HG02610 (cell line): ENCODE data around the gene NEU3.
"Not testable (repeated sequence)": the region's sequence is repeated elsewhere in the genome, so short reads cannot be mapped to it uniquely, and the experiment has no call there.

Experiments used
- ATAC-seq: cut with Tn5 transposase; IDR thresholded peaks from one replicate; pipeline ENCODE4 v1.9.1; 2021; ENCODE audit warnings: mild to moderate bottlenecking, moderate library complexity; ENCODE audit not compliant: unreplicated experiment

Gene NEU3, protein sequence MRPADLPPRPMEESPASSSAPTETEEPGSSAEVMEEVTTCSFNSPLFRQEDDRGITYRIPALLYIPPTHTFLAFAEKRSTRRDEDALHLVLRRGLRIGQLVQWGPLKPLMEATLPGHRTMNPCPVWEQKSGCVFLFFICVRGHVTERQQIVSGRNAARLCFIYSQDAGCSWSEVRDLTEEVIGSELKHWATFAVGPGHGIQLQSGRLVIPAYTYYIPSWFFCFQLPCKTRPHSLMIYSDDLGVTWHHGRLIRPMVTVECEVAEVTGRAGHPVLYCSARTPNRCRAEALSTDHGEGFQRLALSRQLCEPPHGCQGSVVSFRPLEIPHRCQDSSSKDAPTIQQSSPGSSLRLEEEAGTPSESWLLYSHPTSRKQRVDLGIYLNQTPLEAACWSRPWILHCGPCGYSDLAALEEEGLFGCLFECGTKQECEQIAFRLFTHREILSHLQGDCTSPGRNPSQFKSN

DNA sequence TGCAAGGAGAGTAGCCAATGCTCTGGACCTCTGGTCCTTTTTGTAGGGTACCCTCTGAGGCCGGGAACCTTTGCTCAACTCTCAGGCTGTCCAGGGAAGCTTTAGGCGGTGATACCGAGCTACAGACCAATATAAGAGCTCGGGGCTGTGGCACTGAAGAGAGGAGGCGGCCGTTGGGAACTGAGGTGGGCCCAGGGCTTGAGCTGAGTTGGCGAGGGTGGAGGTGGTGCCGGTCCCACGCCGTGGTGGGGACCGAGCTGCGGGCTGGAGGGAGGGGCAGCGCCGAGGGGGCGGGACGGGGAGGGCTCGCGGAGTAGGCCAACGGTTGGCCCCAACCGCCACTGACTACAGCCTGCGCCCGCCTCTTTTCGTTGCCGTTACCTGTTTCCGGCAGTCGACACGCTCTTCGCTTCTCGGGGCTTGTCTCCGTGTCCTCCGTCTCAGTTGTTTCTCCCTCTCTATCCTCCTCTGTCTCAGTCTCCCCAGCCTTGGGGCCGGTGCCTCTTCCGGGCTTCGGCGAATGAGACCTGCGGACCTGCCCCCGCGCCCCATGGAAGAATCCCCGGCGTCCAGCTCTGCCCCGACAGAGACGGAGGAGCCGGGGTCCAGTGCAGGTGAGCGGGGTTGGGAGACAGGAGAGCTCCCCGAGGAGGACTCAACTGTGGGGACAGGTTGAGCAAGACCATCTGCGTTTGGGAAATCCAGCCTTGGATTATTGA is at the start of gene NEU3:
TSS of gene NEU3 (plus strand) at position 393 of the 719 bp plus-strand sequence. CDS start at position 521, 128 bp downstream.
- ATAC-seq = peak; percentile 92

DNA sequence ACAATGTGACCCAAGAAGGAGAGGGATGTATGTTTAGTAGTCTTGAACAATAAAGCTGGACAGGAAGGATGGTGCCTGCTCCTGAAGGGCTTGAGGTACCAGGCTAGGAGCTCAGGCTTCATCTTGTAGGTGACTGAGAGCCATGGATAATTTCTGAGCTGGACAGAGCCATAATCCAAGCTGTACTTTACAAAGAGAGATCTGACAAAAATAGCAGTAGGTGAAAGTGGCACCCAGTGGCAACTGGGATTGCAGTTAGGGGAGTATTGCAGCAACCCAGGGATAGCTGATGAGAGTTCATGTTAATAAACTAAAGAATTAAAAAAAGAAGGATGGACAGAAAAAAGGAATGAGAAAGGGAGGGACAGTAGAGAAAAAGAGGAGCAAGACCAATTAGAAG is 47.2 kb upstream of the NEU3 start:
- no peak for ATAC-seq

DNA sequence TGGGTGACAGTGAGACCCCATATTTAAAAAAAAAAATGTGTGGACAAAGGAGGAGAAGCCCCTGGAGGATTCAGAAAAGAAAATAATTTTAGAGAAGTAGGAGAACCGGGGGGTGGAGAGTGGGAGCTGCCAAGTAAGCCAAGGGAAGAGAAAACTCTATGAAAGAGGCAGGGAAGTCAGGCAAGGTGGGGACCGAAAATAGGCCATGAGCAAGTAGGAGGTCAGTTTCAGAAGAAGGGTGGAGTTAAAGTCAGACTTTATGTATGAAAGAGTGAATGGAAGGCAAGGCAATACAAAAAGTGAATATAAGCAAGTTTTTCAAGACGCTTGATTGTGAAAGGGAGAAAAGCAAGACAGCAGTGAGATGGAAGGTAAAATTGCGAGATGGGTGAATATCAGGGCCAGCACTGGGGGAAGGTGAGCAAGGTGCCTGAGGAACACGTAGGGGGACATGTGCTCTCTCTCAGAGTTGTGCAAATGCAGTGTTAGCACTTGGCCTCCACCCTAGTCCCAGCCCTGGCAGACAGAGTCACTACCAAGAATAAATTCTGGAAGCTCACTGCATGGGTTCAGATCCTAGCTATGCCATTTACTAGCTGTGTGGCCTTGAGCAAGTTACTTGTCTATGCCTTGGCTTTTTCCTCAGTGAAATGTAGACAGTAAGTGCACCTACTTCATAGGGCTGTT is 46.5 kb upstream of the NEU3 start:
- no peak for ATAC-seq

DNA sequence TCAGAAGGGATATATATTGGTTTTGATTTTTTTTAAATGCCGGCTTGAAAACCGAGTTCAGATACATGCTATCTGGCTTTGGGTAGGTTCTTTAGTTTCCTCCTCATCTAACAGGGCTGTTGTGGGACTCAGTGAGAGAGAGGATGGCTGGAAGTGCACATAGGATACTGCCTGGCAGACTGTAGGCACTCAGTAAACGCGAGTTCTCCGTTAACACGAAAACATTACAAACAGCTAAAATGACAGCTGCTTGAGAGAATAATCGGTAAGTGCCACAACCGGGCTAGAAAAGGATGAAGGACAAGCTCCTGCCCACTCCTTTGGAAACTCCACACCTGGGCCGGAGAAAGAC is 40.2 kb upstream of the NEU3 start:
- ATAC-seq = peak; percentile 3

DNA sequence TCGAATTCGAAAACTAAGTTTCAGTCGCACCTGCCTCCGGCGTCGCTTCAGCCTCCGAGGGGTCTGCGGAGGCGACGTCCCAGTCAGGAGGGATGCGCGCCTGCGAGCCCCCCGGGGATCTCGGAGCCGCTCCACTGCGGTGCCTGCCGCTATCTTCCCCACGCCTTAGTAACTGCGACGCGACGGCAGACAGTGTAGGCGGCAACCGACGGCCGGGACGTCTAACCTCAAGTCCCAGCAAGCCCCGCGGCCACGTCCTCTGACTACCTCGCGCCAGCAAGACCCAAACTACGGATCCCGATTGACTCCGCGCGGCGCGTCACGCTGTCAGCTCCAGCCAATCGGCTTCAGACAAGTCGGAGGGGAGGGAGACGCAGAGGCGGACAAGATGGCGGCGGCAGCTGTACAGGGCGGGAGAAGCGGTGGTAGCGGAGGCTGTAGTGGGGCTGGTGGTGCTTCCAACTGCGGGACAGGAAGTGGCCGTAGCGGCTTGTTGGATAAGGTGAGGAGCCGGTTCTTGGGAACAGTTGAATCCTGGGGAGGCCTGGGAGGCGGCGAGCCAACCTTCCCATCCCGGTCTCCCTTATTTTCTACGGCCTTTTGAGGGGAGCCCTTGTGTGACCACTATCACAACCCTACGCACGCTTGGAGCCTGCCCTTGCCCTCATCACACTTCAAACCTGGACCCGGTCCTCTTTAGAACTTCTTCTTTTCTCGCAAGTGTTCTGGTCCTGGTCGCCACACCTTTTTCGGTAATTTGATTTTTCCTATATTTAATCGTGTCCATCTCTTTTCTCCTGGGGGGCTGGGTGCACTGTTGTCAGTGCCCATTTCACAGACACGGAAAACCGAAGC is 39.6 kb upstream of the NEU3 start, which contains the start of the genes SPCS2 and XRRA1:
TSS of gene SPCS2 (plus strand) at position 369 of the 855 bp plus-strand sequence. CDS start at position 389, 20 bp downstream.
TSS of gene XRRA1 (minus strand) at position 194 of the 855 bp plus-strand sequence. CDS start 8,213 bp downstream, outside the sequence.
- ATAC-seq = peak; percentile 92

DNA sequence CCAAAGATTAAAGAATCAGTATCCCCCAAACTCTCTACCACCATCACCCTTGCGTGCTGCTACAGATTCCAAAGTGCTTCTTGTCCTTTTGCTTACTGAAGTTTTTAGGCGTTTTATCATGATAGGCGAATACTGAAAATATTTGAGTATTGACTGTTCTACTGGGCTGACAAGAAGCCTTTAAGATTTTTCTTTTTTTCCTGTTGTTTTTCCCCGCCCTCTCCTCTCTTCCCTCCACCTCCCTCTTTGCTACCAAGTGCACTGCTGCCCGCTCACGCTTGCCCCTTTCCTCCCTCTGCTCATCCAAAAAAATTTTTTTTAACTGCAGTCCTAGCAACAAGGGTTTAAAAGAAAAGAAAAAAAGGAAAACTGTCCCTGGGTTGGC is 39.0 kb upstream of the NEU3 start:
- no peak for ATAC-seq

DNA sequence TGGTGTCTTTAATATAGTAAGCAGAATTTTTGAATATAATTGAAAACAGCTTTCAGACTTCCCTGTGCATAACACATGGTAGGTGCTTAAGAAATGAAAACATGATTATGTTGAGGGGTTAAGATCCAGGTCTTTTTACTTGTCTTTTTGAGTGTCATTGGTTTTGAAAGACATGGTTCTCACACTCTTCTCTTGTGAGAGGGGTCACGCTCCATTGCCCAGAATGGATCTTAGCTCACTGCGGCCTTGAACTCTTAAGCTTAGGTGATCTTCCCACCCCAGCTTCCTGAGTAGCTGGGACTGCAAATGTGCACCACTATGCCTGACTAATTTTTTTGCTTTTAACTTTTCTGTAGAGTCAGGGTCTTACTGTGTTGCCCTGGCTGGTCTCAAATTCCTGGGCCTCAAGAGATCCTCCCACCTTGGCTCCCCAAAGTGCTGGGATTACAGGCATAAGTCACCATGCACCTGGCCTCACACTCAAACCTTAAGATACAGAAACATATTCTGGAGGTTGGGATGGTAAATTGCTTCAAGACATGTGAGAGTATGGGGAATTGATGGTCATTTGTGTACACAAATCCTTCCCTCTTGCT is 38.3 kb upstream of the NEU3 start:
- ATAC-seq = no peak

DNA sequence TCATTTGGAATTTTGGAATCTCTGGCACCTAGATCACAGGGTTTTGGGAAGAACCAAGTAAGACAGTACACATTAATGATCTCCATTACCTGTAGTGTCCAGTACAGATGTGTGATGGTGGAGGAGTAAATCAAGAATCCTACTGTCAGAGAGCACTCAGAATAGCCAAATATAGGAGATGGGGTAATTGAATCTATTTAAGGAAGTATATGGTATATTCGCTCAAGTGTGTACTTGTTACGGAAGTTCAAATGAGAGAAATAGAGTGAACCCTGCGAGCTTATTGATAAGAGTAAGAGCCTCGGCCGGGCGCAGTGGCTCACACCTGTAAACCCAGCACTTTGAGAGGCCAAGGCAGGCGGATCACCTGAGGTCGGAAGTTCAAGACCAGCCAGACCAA is 37.5 kb upstream of the NEU3 start:
- no peak for ATAC-seq

DNA sequence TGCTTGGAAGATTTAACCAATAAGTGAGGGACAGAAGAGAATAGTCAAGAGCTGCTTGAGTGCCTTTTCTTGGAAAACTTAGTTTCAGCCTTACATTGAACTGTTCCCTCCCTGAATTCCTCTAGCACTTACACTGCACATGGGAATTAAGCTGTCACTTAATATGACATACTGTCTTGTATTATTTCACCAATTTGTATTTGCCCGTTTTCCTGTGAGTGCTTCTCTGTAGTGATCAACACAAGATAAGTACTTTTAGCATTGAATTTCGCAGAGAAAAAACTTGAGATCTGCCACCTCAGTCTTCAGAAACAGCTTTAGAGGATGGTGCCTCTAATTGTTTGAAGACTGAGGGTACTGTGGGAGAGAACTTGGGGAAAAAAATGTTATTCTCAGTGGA is 36.0 kb upstream of the NEU3 start:
- no peak for ATAC-seq

DNA sequence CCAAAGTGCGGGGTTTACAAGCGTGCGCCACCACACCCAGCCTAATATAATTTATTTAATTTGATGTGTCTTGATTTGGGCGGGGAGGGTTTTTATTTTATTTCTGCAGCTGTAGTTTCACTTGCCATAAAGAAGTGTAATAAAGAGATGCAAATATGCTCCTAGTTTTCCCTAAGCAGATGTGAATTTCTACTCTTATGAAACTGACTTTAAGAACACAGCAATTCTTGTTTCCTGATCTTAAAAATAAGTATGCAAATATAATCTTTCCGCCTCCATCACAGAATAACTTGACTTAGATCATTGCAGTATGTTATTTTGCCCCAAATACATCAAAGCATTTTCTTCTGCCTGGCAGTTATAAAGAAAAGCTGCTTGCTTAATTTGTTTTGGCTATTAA is 35.3 kb upstream of the NEU3 start:
- no peak for ATAC-seq

DNA sequence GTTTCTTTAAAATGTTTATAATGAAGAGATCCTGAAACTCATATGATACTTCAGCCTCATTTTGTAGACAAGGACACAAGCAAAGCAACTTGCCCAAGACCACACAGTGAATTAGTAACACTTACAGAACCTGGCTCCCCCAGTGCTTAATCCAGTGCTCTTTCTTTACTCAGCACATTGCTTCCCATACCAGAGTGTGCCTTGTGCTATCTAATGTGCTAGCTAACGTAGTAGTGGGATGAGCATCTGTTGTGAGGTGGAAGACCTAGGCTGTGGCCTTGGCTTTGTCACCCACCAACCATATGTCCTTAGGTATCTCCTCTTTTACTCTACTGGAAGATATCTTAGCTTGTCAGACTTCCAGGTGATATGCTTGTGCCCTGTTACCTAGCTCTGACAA is 34.5 kb upstream of the NEU3 start:
- ATAC-seq = no peak

DNA sequence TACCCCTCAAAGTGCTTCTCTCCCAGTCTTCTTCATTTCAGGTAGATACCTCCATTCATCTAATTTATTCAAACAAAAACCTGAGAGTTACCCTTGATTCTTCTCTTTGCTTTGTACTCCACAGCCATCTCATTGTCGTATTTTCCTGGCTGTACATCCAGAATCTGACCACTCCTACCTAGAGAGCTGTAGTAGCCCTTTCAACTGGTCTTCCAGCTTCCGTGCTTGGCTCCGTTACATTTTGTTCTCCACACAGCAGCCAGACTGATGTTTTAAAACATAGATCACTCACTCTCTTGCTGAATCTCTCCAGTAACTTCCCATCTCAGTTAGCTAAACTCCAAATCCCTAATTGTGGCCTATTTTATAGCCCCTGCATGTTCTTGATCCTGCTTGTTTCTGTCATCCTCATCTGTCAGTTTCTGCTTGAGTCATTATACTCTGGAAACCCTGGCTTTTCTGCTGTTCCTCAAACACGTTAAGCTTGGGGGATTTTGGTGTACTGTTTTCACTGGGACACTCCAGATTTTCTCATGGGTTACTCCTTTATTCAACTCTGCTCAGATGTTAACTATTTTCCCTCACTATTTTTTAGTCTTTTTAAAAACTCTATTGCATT is 32.2 kb upstream of the NEU3 start:
- ATAC-seq = no peak

DNA sequence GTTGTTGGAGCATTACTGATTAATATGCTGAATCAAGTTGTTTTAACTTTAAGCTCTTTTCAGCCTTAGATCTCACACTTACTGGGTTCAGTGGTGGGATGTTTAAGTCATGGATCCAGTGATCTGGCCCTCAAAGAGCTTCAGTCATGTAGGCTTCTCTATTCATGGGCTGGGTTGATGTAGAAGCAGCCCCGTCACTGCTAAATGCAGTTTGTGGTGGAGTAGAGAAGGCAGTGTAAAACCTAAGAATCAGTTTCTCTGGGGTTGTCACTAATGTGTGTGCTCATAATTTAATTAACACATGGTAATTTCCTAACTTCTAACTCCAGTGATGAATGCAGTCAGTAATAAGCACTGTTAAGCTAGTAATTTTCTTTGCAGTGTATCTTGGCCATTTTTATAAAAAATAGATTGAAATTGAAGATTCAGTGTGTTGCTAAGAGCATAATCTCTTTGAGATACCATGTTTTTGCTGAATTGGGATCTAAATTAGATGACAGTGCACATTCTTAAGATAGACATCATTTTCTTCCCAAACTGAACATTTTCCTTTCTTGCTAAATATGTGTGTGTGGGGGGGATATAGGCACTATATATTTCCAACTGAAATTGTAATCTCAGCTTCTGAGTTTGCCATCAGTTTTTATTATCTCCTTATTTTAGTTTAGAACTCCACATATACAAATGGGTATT is 30.6 kb upstream of the NEU3 start:
- no peak for ATAC-seq

DNA sequence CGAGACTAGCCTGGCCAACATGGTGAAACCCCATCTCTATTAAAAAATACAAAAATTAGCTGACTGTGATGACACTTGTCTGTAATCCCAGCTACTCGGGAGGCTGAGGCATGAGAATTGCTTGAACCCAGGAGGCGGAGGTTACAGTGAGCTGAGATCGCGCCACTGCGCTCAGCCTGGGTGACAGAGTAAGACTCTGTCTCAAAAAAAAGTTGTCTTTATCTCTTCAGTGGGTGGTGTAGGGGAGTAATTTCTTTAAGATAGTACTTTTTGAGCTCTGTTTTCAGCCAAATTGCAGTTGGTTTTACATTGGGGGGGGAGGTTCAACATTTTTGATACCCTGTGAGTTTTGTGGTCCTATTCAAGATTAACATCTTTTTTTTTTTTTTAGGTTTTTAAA is 28.6 kb upstream of the NEU3 start:
- ATAC-seq = not testable (repeated sequence)

DNA sequence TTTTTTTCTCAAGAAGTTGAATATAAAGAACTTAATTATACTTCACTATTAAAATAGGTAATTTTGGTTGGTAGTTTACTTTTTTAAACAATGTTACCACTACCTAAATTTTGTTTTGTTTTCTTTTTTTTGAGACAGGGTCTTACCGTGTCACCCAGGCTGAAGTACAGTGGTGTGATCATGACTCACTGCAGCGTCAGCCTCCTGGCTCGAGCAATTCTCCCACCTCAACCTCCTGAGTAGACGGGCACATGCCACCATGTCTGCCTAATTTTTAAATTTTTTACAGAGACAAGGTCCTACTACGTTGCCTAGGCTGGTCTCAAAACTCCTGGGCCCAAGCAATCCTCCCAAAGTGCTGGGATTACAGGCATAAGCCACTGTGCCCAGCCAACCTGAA is 22.1 kb upstream of the NEU3 start:
- no peak for ATAC-seq

DNA sequence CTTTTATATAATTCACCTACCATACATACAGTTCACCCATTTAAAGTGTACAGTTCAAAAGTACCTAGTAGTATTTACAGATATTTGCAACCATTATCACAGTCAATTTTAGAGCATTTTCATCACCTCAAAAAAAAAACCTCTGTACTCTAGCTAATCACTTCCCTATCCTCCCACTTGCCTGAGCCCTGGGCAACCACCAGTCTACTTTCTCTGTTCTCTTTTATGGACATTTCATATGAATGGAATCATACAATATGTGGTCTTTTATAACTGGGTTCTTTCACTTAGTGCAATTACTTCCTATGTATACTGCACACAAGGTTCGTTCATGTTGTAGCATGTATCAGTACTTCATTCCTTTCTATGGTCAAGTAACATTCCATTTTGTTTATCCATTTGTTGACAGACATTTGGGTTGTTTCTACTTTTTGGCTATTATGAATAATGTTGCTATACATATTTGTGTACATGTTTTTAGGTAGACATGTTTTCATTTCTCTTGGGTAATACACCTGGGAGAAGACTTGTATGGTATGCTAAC is 17.8 kb upstream of the NEU3 start:
- ATAC-seq = no peak

DNA sequence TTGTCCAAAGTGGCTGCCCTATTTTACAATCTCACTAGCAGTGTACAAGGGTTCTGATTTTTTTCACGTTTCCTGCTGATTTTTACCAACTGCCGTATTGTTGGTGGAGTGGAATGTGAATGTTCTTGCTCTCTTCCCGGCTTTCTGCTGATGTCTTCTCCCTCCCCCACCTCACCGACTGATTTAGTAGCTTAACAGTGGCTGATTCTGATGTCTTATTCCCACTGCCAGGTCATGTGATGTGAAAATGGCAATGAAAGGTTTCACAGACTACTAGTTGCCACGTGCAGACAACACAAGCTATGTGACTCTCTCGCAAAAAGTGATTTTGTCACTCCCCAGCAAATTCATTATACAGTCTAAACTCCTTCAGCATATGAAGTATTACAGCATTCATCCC is 17.3 kb upstream of the NEU3 start:
- ATAC-seq = no peak

DNA sequence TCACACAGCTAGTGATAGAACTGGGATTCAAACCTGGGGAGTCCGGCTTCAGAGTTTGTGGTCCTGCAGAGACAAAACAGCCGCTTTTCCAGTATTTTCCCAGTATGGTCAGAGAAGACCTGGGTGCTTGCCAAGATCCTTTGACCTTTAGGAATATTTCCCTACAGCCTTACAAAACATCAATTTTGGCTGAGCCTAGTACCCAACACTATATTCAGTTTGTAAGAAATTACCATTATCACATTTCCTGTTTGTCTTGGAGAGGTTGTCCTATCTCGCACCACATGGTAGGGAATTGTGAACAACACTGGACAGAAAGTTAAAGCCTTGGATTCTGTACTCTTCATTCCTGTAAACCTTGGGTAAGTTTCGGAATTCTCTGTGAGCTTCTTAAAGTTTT is 10.7 kb upstream of the NEU3 start:
- no peak for ATAC-seq

DNA sequence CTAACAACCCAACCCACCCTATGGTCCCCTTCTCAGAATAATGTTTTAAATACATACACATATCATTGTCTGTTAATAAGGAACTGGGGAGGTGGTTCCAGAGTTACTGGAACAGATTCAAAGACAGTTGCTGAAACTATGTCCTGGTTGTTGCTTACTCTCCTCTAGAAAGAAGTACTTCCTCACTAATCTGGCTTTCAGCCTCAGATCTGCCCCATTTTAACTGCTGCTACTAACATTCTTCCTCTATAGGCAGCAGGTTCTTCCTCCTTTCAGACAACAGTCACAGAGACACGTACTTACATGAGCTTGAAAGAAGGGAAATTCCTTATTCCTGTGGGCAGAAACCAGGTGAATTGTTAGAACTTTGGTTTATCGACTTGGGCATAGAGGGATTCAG is 8.1 kb upstream of the NEU3 start:
- ATAC-seq = no peak
